ENCODE measurements around the gene ARF5.

Gene ARF5

DNA sequence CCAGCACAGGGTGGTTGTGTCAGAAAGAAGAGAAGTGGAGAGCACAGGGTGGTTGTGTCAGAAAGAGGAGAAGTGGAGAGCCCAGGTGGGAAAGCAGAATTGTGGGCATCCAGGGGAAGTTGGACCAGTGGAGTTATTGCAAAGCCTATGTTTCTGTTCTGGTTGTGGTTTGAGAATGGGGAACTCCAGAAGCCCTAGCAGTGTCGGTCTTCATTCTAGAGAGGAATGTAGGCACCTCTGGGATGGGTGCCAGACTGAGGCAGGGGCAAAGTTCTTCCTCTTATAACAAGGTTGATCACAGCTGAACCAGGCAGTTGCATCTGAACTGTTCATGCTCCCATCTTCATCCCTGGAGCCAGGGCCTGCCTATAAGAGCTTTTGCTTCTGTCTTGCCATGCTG, 6.3 kb downstream of the ARF5 start:
- H3K4me1 ChIP-seq (ENCODE audit: insufficient read depth, low read length), result peaks cover 3% of the 10 kb centered on the region
- H3K4me3 ChIP-seq (ENCODE audit: low read length), result no peak overlapping the region
- H3K36me3 ChIP-seq (ENCODE audit: insufficient read depth, low read length), result peaks cover 21% of the 10 kb centered on the region
- no peaks in the 10 kb centered on the region for H3K27me3 ChIP-seq (ENCODE audit: insufficient read depth, low read length)
- no peaks in the 10 kb centered on the region for H3K9me3 ChIP-seq (ENCODE audit: low read length)
- H2AFZ ChIP-seq (ENCODE audit: low read depth, low read length), result no peak overlapping the region

DNA sequence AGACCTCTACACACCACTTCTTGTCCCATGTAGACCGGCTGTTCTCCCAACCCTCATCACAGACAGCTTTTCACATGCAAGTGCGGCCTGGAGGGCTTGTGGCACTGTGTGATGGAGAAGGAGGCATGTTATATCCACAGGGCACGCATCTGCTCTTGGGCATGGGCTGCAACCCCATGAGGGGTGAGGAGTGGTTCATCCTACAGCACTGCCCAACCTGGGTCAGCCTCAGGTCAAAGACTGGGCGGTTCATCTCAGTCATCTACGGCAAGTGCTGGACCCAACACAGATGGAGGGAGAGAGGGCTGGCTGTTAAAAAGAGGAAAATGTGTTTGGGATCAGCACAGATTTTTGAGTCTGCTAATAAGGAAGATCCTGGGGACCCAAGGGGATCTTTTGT, 7.5 kb downstream of the ARF5 start:
- H3K36me3 ChIP-seq (ENCODE audit: insufficient read depth, low read length), result peaks cover 11% of the 10 kb centered on the region
- H3K27me3 ChIP-seq (ENCODE audit: insufficient read depth, low read length), result no peaks in the 10 kb centered on the region
- H3K4me1 ChIP-seq (ENCODE audit: insufficient read depth, low read length), result no peaks in the 10 kb centered on the region
- H2AFZ ChIP-seq (ENCODE audit: low read depth, low read length), result no peak overlapping the region
- H3K4me3 ChIP-seq (ENCODE audit: low read length), result no peak overlapping the region
- H3K9me3 ChIP-seq (ENCODE audit: low read length), result no peaks in the 10 kb centered on the region

- H3K4me3 ChIP-seq (ENCODE audit: low read length), result no peak overlapping the region
- no peaks in the 10 kb centered on the region for H3K9me3 ChIP-seq (ENCODE audit: low read length)
- H3K4me1 ChIP-seq (ENCODE audit: insufficient read depth, low read length), result no peaks in the 10 kb centered on the region
- no peaks in the 10 kb centered on the region for H3K27me3 ChIP-seq (ENCODE audit: insufficient read depth, low read length)
- no peaks in the 10 kb centered on the region for H3K36me3 ChIP-seq (ENCODE audit: insufficient read depth, low read length)
- no peak overlapping the region for H2AFZ ChIP-seq (ENCODE audit: low read depth, low read length)
Observed at GRCh38 chr7:127598318-127598717, 10.1 kb downstream of the ARF5 start.

GRCh38 chr7:127600885-127601284, 12.7 kb downstream of the ARF5 start:
- H3K4me1 ChIP-seq (ENCODE audit: insufficient read depth, low read length), result no peaks in the 10 kb centered on the region
- no peaks in the 10 kb centered on the region for H3K27me3 ChIP-seq (ENCODE audit: insufficient read depth, low read length)
- H2AFZ ChIP-seq (ENCODE audit: low read depth, low read length), result no peak overlapping the region
- no peak overlapping the region for H3K4me3 ChIP-seq (ENCODE audit: low read length)
- no peaks in the 10 kb centered on the region for H3K36me3 ChIP-seq (ENCODE audit: insufficient read depth, low read length)
- no peaks in the 10 kb centered on the region for H3K9me3 ChIP-seq (ENCODE audit: low read length)

DNA sequence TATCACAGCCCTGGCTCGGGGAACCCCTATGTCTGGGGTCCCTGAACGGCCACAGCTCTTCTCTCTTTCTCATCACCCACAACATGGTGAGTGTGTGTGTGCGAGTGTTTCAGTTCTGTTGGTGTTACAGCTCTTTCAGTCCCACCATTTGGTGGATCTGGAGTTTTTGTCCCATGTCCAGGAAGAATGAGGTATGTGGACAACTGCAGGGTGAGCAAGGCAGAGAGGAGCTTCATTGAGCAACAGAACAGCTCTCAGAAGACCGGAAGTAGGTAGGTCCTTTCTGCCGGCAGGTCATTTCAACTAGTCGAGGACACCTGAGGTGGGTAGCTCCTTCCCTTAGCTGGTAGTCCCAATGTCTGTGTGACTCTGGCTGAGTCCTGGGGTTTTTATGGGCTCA, 20.2 kb downstream of the ARF5 start:
- Histone ChIP-seq H3K36me3 (ENCODE audit: insufficient read depth, low read length) (no peaks in the 10 kb centered on the region), H3K27me3 (ENCODE audit: insufficient read depth, low read length) (peaks cover 2% of the 10 kb centered on the region), H3K4me3 (ENCODE audit: low read length) (no peak overlapping the region), H3K9me3 (ENCODE audit: low read length) (peaks cover 6% of the 10 kb centered on the region), H3K4me1 (ENCODE audit: insufficient read depth, low read length) (no peaks in the 10 kb centered on the region), H2AFZ (ENCODE audit: low read depth, low read length) (no peak overlapping the region)

DNA sequence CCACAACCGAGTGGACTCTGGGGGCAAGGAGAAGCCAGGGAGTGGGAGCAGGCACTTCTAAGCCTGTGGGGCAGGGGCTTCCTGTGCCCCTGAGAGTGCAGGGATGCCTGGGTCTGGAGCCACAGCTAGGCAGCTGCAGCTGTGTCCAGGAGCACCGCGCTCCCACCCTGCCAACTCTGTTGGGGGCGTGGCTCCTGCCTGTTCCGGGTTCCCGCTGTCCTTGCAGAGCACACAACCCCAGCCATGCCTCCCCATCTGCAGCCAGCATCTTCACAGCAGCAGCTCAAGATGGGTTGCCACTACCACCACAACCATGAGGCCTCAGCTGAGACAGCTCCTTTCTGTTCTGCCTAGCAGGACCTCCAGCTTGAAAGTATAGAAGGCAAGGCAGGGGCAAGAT, 21.1 kb downstream of the ARF5 start:
- no peaks in the 10 kb centered on the region for H3K36me3 ChIP-seq (ENCODE audit: insufficient read depth, low read length)
- no peak overlapping the region for H3K4me3 ChIP-seq (ENCODE audit: low read length)
- H3K27me3 ChIP-seq (ENCODE audit: insufficient read depth, low read length), result peaks cover 2% of the 10 kb centered on the region
- H3K4me1 ChIP-seq (ENCODE audit: insufficient read depth, low read length), result no peaks in the 10 kb centered on the region
- H3K9me3 ChIP-seq (ENCODE audit: low read length), result peaks cover 6% of the 10 kb centered on the region
- H2AFZ ChIP-seq (ENCODE audit: low read depth, low read length), result no peak overlapping the region

DNA sequence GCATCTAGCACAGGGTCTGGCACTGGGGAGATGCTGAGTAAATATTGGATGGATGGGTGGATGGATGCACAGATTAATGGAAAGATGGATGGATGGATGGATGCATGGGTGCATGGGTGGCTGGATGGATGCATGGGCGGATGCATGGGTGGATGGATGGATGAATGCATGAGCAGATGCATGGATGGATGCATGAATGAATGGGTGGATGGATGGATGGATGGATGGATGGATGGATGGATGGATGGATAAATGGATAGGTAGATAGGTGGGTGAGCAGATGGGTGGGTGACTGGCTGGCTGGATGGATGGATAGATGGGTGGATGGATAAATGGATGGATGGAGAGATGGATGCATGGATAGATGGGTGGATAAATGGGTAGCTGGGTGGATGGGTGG, 24.1 kb downstream of the ARF5 start:
- Histone ChIP-seq H3K36me3 (ENCODE audit: insufficient read depth, low read length) (no peaks in the 10 kb centered on the region), H3K4me3 (ENCODE audit: low read length) (no peak overlapping the region), H3K9me3 (ENCODE audit: low read length) (peaks cover 6% of the 10 kb centered on the region), H2AFZ (ENCODE audit: low read depth, low read length) (no peak overlapping the region), H3K27me3 (ENCODE audit: insufficient read depth, low read length) (peaks cover 26% of the 10 kb centered on the region), H3K4me1 (ENCODE audit: insufficient read depth, low read length) (no peaks in the 10 kb centered on the region)

- Histone ChIP-seq H3K4me3 (ENCODE audit: low read length) (no peak overlapping the region), H3K36me3 (ENCODE audit: insufficient read depth, low read length) (no peaks in the 10 kb centered on the region), H3K4me1 (ENCODE audit: insufficient read depth, low read length) (no peaks in the 10 kb centered on the region), H3K27me3 (ENCODE audit: insufficient read depth, low read length) (peaks cover 70% of the 10 kb centered on the region), H2AFZ (ENCODE audit: low read depth, low read length) (no peak overlapping the region), H3K9me3 (ENCODE audit: low read length) (peaks cover 2% of the 10 kb centered on the region)
Observed at GRCh38 chr7:127616724-127617123, 28.5 kb downstream of the ARF5 start.

- no peak within 1 kb of the TSS for H3K4me3 ChIP-seq (ENCODE audit: low read length)
- H3K9me3 ChIP-seq (ENCODE audit: low read length), result no peaks in the 10 kb centered on the region
- H3K4me1 ChIP-seq (ENCODE audit: insufficient read depth, low read length), result no peaks in the 10 kb centered on the region
- H2AFZ ChIP-seq (ENCODE audit: low read depth, low read length), result no peak within 1 kb of the TSS
- no peaks in the 10 kb centered on the region for H3K36me3 ChIP-seq (ENCODE audit: insufficient read depth, low read length)
- peaks cover 72% of the 10 kb centered on the region for H3K27me3 ChIP-seq (ENCODE audit: insufficient read depth, low read length)
Observed at GRCh38 chr7:127618042-127618441, 29.8 kb downstream of the ARF5 start, which contains the start of gene PAX4. Gene PAX4, minus strand, starts transcription at chr7:127618142. Its CDS starts 2,214 bp downstream, at chr7:127615928.

- Histone ChIP-seq H3K36me3 (ENCODE audit: insufficient read depth, low read length) (no peaks in the 10 kb centered on the region), H3K9me3 (ENCODE audit: low read length) (no peaks in the 10 kb centered on the region), H3K27me3 (ENCODE audit: insufficient read depth, low read length) (peaks cover 72% of the 10 kb centered on the region), H3K4me1 (ENCODE audit: insufficient read depth, low read length) (no peaks in the 10 kb centered on the region), H3K4me3 (ENCODE audit: low read length) (no peak overlapping the region), H2AFZ (ENCODE audit: low read depth, low read length) (no peak overlapping the region)
Observed at GRCh38 chr7:127618775-127619174, 30.6 kb downstream of the ARF5 start.

DNA sequence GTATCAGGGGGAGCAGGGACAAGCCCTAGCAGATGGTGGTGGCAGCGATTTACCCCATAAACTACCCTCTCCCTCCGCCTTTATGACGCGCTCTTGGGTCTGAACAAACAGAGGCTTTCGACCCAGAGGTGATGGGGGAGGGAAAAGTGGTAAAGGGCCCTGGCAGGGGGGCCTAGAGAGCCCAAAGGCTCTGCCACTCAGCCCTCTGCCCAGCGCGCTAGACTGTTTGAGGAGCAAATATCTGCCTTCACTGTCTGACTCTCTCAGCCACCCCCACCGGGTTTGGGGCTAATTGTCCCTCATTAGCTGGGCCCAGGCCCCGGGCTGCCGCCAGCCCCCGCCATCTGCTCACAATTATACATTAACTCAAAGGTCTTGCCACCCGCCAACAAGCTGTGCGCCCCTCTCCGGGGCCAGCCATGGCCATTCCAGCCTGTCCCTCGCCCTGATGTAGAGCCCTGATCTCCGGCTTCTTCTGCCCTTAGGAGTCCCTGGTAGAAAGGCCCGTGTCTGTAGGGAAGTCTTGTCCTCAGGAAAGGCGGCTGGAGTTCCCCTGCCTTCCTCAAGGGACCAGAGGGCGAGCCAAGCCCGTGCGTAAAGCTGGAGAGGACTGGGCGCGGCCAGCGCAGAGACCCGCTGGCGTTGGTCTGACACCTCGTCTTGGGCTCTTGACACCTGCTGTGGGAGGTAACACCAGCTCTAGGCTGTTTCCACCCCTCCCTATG, 31.6 kb downstream of the ARF5 start:
- no peak overlapping the region for H2AFZ ChIP-seq (ENCODE audit: low read depth, low read length)
- H3K9me3 ChIP-seq (ENCODE audit: low read length), result no peaks in the 10 kb centered on the region
- no peaks in the 10 kb centered on the region for H3K4me1 ChIP-seq (ENCODE audit: insufficient read depth, low read length)
- H3K36me3 ChIP-seq (ENCODE audit: insufficient read depth, low read length), result no peaks in the 10 kb centered on the region
- H3K27me3 ChIP-seq (ENCODE audit: insufficient read depth, low read length), result peaks cover 70% of the 10 kb centered on the region
- no peak overlapping the region for H3K4me3 ChIP-seq (ENCODE audit: low read length)

GRCh38 chr7:127620406-127621233, 32.4 kb downstream of the ARF5 start:
- Histone ChIP-seq H3K4me1 (ENCODE audit: insufficient read depth, low read length) (no peaks in the 10 kb centered on the region), H2AFZ (ENCODE audit: low read depth, low read length) (no peak overlapping the region), H3K9me3 (ENCODE audit: low read length) (no peaks in the 10 kb centered on the region), H3K36me3 (ENCODE audit: insufficient read depth, low read length) (no peaks in the 10 kb centered on the region), H3K27me3 (ENCODE audit: insufficient read depth, low read length) (peaks cover 63% of the 10 kb centered on the region), H3K4me3 (ENCODE audit: low read length) (no peak overlapping the region)

DNA sequence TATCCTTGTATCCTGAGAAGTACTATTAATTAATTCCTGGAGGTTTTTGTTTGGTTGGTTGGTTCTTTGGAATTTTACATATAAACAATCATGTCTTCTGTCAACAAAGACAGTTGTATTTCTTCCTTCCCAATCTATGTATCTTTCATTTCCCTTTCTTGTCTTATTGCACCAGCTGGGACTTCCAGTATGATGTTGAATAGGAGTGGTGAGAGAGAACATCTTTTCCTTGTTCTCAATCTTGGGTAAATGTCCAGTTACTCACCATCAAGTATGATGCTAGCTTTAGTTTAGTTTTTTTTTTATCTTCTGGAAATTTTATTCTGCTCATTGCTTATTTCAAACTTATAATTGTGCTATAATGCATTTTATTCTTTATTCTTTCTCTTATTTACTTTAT, 37.1 kb downstream of the ARF5 start:
- Histone ChIP-seq H3K27me3 (ENCODE audit: insufficient read depth, low read length) (peaks cover 18% of the 10 kb centered on the region), H3K4me3 (ENCODE audit: low read length) (no peak overlapping the region), H3K9me3 (ENCODE audit: low read length) (no peaks in the 10 kb centered on the region), H3K4me1 (ENCODE audit: insufficient read depth, low read length) (no peaks in the 10 kb centered on the region), H3K36me3 (ENCODE audit: insufficient read depth, low read length) (no peaks in the 10 kb centered on the region), H2AFZ (ENCODE audit: low read depth, low read length) (no peak overlapping the region)

Measured in neuron (in vitro differentiated cells).